Stimulated activated CD4-positive, alpha-beta T cell treated with anti-CD3 and anti-CD28 coated beads, Interleukin-2, amount 100 ng/mL, for 48 hours (primary cell): ENCODE data around the gene KIAA1755.

Experiments
- DNase-seq, 2 donors: peaks; one replicate each; pipeline ENCODE4 v3.0.0-alpha.2; 2020

KIAA1755 gene

DNA sequence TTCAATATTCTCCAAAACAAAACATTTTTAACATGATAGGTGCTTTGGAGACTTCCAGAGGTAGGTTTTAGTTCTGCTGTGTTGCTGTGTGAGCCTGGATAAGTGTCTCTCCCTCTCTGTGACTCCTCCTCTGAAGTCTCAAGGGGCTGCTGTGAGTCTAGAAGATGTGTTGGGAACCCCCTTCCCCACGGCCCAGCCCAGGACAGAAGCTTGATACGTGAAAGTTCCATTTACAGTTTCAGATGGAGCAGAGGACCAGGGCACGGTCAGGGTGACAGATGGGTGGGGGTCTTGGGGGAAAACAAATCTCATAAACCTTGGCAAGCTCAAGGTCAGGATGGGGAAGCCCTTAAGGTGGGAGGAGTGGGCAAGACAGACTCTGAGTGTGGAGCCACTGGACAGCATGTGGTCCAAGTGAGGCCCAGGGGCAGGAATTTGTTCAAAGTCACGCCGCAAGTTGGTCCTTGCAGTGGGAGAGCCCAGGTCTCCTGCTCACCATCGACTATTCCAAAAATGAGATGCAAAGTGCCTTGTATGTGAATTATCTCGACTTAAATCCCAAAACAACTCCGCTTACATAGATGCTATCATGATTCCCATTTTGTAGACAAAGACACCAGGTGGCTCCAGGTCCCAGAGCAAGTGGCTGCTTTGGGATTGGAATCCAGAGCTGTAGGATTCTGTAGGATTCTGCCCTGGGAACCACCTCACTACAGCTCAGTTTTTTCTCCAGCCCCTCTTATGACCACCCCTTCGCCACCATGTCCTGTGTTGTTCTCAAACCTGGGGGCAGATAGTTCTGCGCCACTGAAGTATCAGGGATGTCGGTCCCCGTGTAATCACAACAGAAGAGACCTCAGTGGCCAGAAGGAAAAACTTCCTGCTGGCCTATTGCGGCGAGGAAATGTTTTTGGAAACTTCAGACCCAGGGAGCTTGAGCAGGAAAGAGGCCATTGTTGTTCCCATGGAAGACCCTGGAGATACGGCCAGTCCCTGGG is 97.4 kb downstream of the KIAA1755 start:
- DNase-seq, result no peak

GRCh38 chr20:38162149-38162548 is 98.4 kb downstream of the KIAA1755 start:
- no peak for DNase-seq

- DNase-seq, result no peak
These were observed 99.1 kb downstream of the KIAA1755 start for GRCh38 chr20:38161412-38161774.
